ENCODE data around the gene GPATCH3.

DNA sequence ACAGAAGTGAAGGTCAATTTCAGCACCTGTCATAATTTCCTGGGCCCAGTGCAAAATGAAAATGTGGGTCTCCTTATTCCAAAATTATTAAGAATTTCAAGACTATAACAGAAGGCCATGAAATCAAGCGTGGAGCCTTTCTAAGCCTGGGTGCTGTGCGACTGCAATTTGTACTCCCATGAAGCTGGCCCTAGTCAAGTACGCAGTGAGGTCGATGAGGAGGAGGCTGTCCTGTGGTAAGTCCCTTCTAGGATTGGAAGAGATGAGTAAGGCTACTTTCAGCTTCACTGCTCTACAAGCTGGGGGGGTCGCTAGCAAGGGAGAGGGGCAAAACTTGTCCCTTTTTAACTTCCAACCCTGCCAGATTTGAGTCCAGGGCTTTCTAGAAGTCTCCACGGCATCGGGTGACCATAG is 20.9 kb upstream of the GPATCH3 start:
- TF ChIP-seq, protein P1, sequence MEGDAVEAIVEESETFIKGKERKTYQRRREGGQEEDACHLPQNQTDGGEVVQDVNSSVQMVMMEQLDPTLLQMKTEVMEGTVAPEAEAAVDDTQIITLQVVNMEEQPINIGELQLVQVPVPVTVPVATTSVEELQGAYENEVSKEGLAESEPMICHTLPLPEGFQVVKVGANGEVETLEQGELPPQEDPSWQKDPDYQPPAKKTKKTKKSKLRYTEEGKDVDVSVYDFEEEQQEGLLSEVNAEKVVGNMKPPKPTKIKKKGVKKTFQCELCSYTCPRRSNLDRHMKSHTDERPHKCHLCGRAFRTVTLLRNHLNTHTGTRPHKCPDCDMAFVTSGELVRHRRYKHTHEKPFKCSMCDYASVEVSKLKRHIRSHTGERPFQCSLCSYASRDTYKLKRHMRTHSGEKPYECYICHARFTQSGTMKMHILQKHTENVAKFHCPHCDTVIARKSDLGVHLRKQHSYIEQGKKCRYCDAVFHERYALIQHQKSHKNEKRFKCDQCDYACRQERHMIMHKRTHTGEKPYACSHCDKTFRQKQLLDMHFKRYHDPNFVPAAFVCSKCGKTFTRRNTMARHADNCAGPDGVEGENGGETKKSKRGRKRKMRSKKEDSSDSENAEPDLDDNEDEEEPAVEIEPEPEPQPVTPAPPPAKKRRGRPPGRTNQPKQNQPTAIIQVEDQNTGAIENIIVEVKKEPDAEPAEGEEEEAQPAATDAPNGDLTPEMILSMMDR (IDR thresholded peaks at IDR 0.05; ENCODE audit: poor library complexity), result no peak
- TF ChIP-seq EZH2 (IDR thresholded peaks at IDR 0.05; ENCODE audit: borderline replicate concordance), result no peak
